Fibroblast of peridontal ligament (primary cell): ENCODE measurements around the gene RNF157.

ENCODE experiments used
- DNase-seq: peaks from one replicate; pipeline ENCODE4 v3.0.0-alpha.2; 2010; ENCODE audit errors: extremely low read depth

The RNF157 gene

GRCh38 chr17:76157759-76158158, 82.5 kb downstream of the RNF157 start:
- DNase-seq: no peak

- DNase-seq: no peak
Observed at GRCh38 chr17:76156662-76156991, 83.7 kb downstream of the RNF157 start.

GRCh38 chr17:76155988-76156661, 84.2 kb downstream of the RNF157 start:
- no peak for DNase-seq

GRCh38 chr17:76154936-76155845, 85.1 kb downstream of the RNF157 start:
- no peak for DNase-seq

- DNase-seq: no peak
Observed at GRCh38 chr17:76154292-76154691, 86.0 kb downstream of the RNF157 start.

- peak; percentile 21 for DNase-seq
Observed at GRCh38 chr17:76153640-76154039, 86.7 kb downstream of the RNF157 start.

GRCh38 chr17:76153202-76153601, 87.1 kb downstream of the RNF157 start:
- no peak for DNase-seq

- DNase-seq: no peak
Observed at GRCh38 chr17:76152591-76152990, 87.7 kb downstream of the RNF157 start.

DNA sequence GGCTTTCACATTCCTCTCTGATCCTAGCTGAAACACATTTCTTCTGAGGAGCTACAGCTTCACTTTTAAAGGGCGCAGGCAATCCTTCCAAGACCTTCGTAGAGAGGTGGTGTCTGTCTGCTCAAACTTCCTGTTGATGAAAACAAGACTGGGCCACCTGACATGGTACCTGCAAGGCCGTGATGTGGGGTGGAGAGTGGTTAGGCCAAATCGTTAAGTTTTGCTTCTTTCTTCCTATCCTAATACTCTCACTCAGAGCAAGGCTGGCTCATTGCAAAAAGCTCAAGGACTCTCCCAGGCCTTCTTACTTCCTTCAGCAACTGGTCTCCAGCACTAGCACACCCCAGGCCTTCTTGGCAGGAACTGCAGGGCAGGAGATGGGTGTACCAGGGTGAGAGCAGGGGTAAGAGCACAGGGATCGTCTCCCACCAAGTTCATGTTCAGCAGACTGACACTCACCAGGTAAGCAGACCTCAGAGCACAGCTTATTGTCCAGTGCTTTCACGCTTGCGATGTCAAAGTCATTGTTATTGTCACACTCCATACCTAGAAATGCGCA, 88.3 kb downstream of the RNF157 start:
- DNase-seq: no peak

DNA sequence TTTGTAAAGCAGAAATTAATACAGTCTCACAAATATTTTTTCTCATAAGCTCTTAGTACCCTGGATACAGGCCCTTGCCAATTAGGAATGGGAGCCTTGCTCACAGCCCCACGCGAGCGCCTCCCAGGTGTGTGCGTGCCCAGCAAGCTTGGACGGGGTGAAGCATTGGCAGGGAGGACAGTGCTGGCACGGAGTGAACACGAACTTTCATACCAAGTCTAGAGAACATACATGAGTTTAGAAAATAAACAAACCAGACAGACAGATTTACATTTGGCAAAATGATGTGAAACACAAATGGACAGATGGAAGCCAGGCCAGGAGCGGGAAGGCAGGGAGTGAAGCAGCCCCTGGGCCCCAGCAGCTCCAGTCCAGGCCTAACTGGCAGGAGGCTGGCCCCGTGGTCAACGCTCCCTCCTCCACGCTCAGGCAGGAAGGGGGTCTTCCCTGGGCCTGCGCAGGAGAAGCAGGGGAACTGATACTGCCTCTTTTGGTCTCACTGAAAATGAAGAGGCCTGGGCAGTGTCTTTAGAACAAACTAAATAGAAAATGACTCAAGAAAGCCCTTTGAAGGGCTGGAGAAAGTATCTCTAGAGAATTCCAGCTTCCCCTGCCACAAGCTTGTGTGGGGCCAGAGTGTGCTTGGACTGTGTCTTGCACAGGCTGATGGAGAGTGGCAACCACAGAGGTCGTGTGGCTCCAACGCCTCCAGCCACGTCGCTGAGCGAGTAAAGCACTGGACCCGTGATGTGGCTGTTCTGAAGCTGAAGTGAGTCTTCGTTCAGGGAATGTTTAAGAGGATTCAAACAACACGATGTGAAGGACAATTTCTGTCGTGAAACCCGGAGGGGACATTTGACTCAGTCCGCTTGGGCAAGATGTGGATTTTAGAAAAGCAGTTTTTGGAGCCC, 89.3 kb downstream of the RNF157 start:
- DNase-seq: no peak

DNA sequence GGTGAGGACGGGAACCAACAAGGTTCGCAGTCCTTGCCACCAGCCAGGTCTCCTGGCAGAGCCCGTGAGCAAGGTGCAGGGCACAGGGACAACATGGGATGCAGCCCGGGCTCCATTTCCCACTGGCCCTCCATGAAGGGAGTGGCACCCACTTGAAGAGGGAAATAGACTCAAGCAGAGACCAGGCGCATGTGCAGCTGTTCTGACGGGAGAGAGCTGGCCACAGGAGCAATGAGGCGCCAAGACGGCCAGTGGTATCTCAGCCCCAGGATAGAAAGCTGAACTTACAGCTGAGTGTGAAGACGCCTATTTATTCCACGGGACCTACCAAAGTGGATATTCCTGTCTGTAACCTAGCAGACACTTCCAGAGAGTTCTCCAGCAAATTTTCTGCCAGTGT, 91.1 kb downstream of the RNF157 start:
- no peak for DNase-seq

DNA sequence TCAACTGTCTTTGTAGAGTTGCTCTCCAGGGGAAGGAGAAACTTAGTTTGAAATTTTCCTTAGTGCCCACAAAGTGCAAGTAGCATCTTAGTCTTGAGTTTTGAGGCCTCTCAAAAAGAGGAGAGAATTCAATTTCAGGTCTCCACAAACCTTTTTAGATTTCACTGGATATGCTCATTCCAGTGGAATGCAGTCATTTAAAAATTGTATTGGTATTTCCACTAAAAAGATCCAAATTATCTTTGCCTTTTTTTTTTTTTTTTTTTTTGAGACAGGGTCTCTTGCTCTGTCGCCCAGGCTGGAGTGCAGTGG, 92.3 kb downstream of the RNF157 start:
- no peak for DNase-seq

DNA sequence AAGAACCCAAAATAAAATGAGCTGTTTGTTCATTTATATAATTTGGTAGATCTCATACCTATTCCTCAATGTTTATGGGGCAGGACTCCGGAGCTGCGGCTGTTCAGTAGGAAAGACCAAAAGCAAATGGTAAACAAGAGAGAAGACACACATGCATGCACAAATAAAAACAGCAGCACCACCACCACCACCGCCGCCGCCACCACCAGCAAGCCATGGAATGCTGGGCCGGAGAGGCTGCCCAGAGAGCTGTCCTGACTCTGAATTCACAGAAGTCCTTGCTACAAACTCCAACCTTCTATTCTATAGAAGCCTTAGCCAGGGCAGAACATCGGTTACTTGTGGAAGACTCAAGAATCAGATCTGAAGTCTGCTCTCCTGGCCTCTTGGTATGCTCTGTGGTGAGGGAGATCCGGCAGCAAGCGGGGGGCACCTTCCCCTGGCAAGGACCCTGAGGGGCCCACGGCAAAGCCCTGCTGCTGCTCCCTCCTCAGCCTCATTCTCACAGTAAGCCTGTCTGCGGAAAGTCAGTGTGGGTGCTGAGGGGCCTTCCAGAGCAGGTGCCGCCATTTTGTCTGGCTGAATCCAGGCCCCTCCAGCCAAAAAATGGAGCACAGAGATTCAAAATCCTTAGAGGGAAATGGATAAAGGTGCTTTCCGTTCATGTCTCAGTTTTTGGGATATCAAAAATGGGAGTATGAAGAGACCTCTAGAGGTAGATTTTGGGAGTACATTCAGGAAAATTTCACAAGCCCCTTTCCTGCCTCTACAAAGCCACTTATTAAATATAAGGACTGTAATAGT, 92.9 kb downstream of the RNF157 start:
- peak; percentile 52 for DNase-seq

DNA sequence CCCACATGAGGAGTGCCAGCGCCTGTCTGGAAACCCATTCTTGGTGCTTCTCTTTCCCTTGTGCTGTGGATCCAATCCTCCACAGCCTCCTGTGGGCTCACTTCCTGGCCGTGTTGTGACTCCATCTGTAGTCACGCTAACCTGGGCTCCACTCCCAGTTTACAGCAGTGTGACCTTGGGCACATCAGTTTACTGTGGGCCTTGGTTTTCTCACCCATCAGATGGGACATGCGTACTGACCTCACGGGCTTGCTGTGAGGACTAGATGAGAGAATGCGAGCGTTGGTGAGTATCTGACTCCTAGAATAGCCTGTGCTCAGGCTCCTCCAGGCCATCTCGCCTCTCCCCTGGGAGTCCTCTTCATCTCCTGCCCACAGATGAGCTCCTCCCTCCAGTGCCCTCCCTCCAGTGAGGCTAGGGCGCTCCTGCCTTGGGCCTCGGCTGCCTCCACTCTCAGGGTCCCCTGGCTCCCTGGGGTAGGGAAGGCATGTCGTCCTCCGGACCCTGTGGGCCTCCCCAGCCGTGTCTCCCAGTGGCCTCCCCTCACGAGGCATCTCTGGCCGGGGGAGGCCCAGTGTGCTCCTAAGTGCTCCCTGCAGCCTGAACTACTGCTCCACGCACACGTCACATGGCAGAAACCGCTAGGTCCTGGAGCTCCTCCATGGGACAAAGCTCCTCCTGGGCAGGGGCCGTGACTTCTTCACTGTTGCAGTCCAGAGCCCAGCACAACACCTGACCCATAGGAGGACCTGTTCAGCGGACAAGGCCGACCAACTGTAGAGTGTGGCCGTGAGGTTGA, 94.0 kb downstream of the RNF157 start:
- DNase-seq: no peak

GRCh38 chr17:76145231-76146052, 94.9 kb downstream of the RNF157 start:
- DNase-seq: no peak

- DNase-seq: no peak
Observed at GRCh38 chr17:76142585-76143041, 97.7 kb downstream of the RNF157 start.

DNA sequence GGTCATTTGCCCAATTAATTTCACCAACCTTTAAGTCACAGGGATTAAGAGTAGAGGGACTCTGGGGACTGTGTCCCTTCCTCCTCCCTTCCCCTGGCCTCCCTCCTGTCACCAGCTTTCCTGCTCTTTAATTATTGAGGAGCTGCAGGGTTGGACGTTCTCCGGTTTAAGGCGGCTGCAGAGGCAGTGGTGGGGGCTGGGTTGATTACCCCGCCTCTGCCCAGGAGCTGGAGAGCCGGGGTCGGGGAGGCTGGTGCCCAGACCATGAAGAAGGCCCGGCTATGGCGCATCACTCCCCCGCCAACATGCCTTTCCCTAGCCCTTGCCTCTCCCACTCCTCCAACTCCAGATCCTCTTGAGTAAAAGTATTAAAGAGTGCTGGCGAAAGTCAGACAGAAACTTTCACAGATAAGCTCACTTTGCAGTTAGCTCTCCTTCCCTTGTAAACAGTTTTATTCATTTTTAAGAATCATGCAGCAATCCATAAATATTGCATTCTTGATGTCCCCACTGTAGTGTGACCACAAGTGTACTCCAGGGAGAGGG, 98.2 kb downstream of the RNF157 start:
- no peak for DNase-seq

GRCh38 chr17:76141212-76142038, 98.9 kb downstream of the RNF157 start, which contains the start of gene FOXJ1:
Gene FOXJ1 (minus strand): TSS chr17:76141245. CDS start chr17:76140395, 850 bp downstream.
- peak; percentile 73 for DNase-seq
